ENCODE data around the gene SHBG.

SHBG gene

GRCh38 chr17:7651665-7652387 is 21.9 kb downstream of the SHBG start:
- ATAC-seq (no peak), DNase-seq (ENCODE audit: low spot score in 2 of 2) (no peak)
- H3K36me3 Mint-ChIP-seq, result no peaks in the 10 kb centered on the region
- H3K4me3 Mint-ChIP-seq, result peak overlapping the region; percentile 75
- H3K27ac Mint-ChIP-seq, result no peak overlapping the region
- H3K9me3 Mint-ChIP-seq, result no peaks in the 10 kb centered on the region
- H3K4me1 Mint-ChIP-seq, result peaks cover 18% of the 10 kb centered on the region

DNA sequence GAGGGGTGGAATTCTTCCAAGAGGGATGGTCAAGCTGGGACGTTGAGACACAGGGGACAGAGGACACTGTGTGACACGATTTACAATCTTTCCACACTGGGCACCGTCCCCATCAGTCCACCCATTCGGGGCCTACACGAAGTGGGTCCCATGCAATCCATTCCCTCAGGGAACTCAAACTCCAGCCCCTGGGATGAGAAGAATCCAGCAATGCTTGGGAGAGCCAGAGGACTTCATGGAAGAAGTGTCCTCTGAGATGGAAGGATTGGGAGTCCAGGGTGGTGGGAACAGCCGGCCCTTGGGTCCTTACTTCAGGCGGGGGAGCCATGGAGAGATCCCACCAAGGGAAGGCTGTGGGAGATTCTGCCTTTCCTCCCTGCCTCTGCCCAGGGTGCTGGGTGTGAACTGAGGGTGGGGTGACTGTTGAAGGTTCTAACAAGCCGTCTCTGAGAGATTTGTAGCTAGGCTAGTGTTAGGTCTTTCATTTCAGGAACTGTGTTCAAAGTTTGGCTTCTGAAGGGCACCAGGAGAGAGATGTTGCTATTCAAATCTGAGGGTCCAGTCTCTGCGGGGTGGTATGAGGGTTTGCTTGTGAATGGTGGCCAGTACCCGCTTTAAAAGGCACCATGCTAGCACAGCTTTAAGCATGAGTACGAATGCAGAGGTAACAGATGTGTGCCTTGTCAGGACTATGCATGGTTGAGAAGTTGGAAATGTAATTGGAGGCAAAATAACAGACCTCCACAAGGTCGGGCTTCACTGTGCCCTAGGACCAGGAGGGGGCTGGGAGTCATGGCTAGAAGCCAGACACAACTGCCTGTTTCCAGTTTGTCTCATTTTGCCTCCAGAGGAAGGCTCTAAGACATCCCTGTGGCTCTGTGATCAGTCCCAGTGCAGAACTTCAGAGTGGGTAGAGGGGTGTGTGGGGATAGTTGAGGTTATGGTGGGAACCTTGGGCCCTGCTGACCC is 22.7 kb downstream of the SHBG start:
- DNase-seq (ENCODE audit: low spot score in 2 of 2) (no peak), ATAC-seq (no peak)
- Mint-ChIP-seq H3K27ac (no peak overlapping the region), H3K36me3 (no peaks in the 10 kb centered on the region), H3K9me3 (no peaks in the 10 kb centered on the region), H3K4me3 (peak overlapping the region; percentile 75), H3K4me1 (peaks cover 18% of the 10 kb centered on the region)

DNA sequence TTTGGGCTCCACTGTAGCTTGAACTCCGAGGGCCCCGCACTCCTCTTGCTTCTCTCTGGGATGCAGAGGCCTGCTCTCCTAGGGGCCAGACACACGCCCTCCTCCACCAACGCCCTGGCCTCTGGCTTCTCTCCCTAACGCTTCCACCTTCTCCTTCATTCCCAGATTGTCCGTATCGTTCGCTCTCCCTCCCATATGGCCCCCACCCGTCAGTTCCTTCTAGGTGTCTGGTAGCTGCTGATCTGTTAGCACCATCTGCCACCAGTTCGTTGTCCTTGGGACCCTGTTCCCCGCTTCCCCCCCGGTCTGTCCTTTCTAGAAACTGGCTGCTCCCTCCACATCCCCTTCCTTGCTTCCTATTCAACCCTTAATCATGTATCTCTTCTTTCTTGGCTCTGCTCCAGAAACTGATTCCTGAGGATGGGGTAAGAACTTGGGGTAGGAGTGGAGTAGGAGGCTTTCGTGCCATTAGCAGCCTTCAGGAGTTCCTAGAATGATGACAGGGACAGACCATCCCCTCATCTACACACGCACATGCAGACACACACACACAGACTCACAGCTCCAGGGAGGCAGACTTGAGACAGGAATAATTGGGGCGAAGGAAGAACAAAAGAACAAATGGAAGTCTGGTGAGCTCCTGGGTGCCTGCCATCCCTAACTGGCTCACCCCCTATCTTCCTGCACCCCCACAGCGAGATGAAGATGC is 25.1 kb downstream of the SHBG start:
- H3K9me3 Mint-ChIP-seq, result no peaks in the 10 kb centered on the region
- peaks cover 14% of the 10 kb centered on the region for H3K4me1 Mint-ChIP-seq
- no peaks in the 10 kb centered on the region for H3K36me3 Mint-ChIP-seq
- DNase-seq (ENCODE audit: low spot score in 2 of 2) (no peak), ATAC-seq (no peak)
- no peak overlapping the region for H3K27ac Mint-ChIP-seq
- H3K4me3 Mint-ChIP-seq, result no peak overlapping the region

DNA sequence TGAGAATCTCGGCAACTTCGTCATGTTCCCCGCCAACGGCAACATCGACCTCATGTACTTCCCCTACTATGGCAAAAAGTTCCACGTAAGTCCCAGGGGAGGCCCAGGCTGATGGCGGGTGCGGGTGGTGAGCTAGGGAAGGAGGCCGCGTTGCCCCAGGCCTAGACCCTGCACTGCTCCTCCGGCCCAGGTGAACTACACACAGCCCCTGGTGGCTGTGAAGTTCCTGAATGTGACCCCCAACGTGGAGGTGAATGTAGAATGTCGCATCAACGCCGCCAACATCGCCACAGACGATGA is 25.6 kb downstream of the SHBG start:
- ATAC-seq (no peak), DNase-seq (ENCODE audit: low spot score in 2 of 2) (no peak)
- Mint-ChIP-seq H3K4me3 (no peak overlapping the region), H3K9me3 (no peaks in the 10 kb centered on the region), H3K36me3 (no peaks in the 10 kb centered on the region), H3K27ac (no peak overlapping the region), H3K4me1 (peaks cover 9% of the 10 kb centered on the region)

GRCh38 chr17:7656958-7657609 is 27.1 kb downstream of the SHBG start:
- DNase-seq (ENCODE audit: low spot score in 2 of 2), result no peak
- Mint-ChIP-seq H3K27ac (no peak overlapping the region), H3K36me3 (no peaks in the 10 kb centered on the region), H3K4me1 (no peaks in the 10 kb centered on the region), H3K4me3 (no peak overlapping the region), H3K9me3 (no peaks in the 10 kb centered on the region)
- no peak for ATAC-seq

GRCh38 chr17:7667656-7668406 is 37.9 kb downstream of the SHBG start:
- Mint-ChIP-seq H3K9me3 (no peaks in the 10 kb centered on the region), H3K4me1 (no peaks in the 10 kb centered on the region), H3K4me3 (no peak overlapping the region), H3K36me3 (peaks cover 78% of the 10 kb centered on the region), H3K27ac (peak overlapping the region; percentile 85)
- DNase-seq (ENCODE audit: low spot score in 2 of 2) (no peak), ATAC-seq (no peak)

DNA sequence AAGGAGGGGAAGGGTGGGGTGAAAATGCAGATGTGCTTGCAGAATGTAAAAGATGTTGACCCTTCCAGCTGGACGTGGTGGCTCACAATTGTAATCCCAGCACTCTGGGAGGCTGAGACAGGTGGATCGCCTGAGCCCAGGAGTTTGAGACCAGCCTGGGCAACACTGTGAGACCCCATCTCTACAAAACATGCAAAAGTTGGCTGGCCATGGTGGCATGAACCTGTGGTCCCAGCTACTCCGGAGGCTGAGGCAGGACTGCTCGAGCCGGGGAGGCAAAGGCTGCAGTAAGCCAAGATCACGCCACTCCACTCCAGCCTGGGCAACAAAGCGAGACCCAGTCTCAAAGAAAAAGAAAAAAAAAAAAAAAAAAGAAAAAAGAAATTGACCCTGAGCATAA is 38.5 kb downstream of the SHBG start:
- no peak overlapping the region for H3K27ac Mint-ChIP-seq
- no peaks in the 10 kb centered on the region for H3K4me1 Mint-ChIP-seq
- H3K4me3 Mint-ChIP-seq, result no peak overlapping the region
- ATAC-seq (no peak), DNase-seq (ENCODE audit: low spot score in 2 of 2) (no peak)
- no peaks in the 10 kb centered on the region for H3K9me3 Mint-ChIP-seq
- H3K36me3 Mint-ChIP-seq, result peaks cover 85% of the 10 kb centered on the region

GRCh38 chr17:7673239-7673638 is 43.3 kb downstream of the SHBG start:
- no peak for ATAC-seq
- Mint-ChIP-seq H3K4me3 (no peak overlapping the region), H3K36me3 (peaks cover 89% of the 10 kb centered on the region), H3K9me3 (peaks cover 4% of the 10 kb centered on the region), H3K4me1 (peaks cover 8% of the 10 kb centered on the region), H3K27ac (no peak overlapping the region)
- peak in 1 of 2 donors; percentile 71 for DNase-seq (ENCODE audit: low spot score in 2 of 2)

DNA sequence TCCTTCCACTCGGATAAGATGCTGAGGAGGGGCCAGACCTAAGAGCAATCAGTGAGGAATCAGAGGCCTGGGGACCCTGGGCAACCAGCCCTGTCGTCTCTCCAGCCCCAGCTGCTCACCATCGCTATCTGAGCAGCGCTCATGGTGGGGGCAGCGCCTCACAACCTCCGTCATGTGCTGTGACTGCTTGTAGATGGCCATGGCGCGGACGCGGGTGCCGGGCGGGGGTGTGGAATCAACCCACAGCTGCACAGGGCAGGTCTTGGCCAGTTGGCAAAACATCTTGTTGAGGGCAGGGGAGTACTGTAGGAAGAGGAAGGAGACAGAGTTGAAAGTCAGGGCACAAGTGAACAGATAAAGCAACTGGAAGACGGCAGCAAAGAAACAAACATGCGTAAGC is 45.0 kb downstream of the SHBG start:
- DNase-seq (ENCODE audit: low spot score in 2 of 2), result no peak
- Mint-ChIP-seq H3K4me3 (no peak overlapping the region), H3K36me3 (peaks cover 72% of the 10 kb centered on the region), H3K4me1 (peaks cover 8% of the 10 kb centered on the region), H3K9me3 (peaks cover 4% of the 10 kb centered on the region), H3K27ac (no peak overlapping the region)
- no peak for ATAC-seq

GRCh38 chr17:7676533-7676932 is 46.6 kb downstream of the SHBG start:
- peak overlapping the region; percentile 26 for H3K27ac Mint-ChIP-seq
- H3K4me1 Mint-ChIP-seq, result peaks cover 8% of the 10 kb centered on the region
- H3K9me3 Mint-ChIP-seq, result peaks cover 4% of the 10 kb centered on the region
- no peak for ATAC-seq
- no peak for DNase-seq (ENCODE audit: low spot score in 2 of 2)
- no peak overlapping the region for H3K4me3 Mint-ChIP-seq
- peaks cover 66% of the 10 kb centered on the region for H3K36me3 Mint-ChIP-seq

DNA sequence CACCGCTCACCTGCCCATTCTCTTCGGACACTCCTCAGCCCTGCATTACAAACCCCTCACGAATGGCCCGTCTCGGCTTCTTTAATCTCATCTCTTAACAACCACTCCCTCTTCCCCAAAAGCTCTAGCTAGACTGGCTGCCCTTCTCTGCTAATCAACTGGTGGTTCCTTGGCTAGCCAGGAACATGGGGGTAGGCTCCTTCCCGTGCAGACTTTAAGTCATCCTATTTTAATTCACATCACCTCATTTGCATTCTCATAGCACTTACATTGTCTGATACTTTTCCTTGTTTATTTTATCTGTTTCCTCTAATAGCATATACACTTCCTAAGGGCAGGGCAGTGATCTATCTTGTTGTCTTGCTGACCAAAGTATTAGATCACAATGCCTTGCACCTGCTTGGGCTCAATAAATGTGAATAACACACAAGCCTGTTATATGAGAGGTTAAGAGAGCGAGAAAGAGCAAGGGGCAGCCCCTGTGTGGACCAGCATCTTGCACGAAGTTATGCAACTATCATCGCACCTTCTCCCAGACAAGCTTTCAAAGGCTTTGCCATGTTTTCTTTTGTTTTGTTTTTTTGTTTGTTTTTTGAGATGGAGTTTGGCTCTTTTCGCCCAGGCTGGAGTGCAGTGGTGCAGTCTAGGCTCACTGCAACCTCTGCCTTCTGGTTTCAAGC is 47.6 kb downstream of the SHBG start:
- peaks cover 66% of the 10 kb centered on the region for H3K36me3 Mint-ChIP-seq
- DNase-seq (ENCODE audit: low spot score in 2 of 2) (no peak), ATAC-seq (no peak)
- peaks cover 4% of the 10 kb centered on the region for H3K9me3 Mint-ChIP-seq
- H3K27ac Mint-ChIP-seq, result no peak overlapping the region
- peaks cover 8% of the 10 kb centered on the region for H3K4me1 Mint-ChIP-seq
- no peak overlapping the region for H3K4me3 Mint-ChIP-seq

Measured in stimulated activated effector memory CD8-positive, alpha-beta T cell treated with anti-CD3 and anti-CD28 coated beads, Interleukin-12 subunit alpha, Interleukin-12 subunit beta, amount 100 ng/mL, for 72 hours (primary cell).